Activated naive CD8-positive, alpha-beta T cell treated with anti-CD3 and anti-CD28 coated beads, Interleukin-2, amount 50 U/mL, for 24 hours (primary cell): ENCODE data around the gene THUMPD2.

ENCODE experiments used
- ATAC-seq: fragments of 150-1000 bp; cut with Tn5 transposase; one replicate; pipeline ENCODE4 v1.10.0; 2021
- DNase-seq: peaks from one replicate; pipeline ENCODE4 v3.0.0; 2021
- H3K27ac Mint-ChIP-seq: one replicate; pipeline ENCODE4 v1.8.0; 2021; ENCODE audit warnings: mild to moderate bottlenecking, mixed read lengths
- H3K27me3 Mint-ChIP-seq: one replicate; pipeline ENCODE4 v1.8.0; 2021; ENCODE audit warnings: mixed read lengths
- H3K36me3 Mint-ChIP-seq: one replicate; pipeline ENCODE4 v1.8.0; 2021; ENCODE audit warnings: low read depth, mixed read lengths
- H3K4me1 Mint-ChIP-seq: one replicate; pipeline ENCODE4 v1.8.0; 2021; ENCODE audit warnings: mixed read lengths
- H3K4me3 Mint-ChIP-seq: one replicate; pipeline ENCODE4 v1.8.0; 2021; ENCODE audit warnings: mild to moderate bottlenecking, moderate library complexity, mixed read lengths
- H3K9me3 Mint-ChIP-seq: one replicate; pipeline ENCODE4 v1.8.0; 2021; ENCODE audit warnings: mixed read lengths

Gene THUMPD2

DNA sequence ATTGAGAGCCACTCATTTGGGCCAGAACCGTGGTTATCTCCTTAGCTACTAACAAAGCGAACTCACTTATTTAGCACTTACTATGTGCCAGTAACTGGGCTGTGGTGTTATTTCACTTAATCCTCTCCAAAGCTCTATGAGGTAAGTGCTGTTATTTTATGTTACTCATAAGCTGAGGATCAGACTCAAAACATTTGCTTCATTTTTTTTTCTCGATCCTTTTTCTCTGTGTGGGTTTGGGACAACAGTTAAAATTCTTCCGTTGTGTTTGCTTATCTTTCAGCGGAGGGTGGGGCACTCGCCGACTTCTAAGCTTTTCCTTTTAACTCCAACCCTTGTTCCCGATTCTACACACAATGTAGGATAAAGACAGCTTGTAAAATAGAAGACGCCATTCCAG lies 60.6 kb downstream of the THUMPD2 start:
- ATAC-seq: peak; percentile 24
- H3K9me3 Mint-ChIP-seq: no peaks in the 10 kb centered on the region
- no peak overlapping the region for H3K27ac Mint-ChIP-seq
- peaks cover 7% of the 10 kb centered on the region for H3K27me3 Mint-ChIP-seq
- H3K4me3 Mint-ChIP-seq: no peak overlapping the region
- no peaks in the 10 kb centered on the region for H3K36me3 Mint-ChIP-seq
- no peak for DNase-seq
- no peaks in the 10 kb centered on the region for H3K4me1 Mint-ChIP-seq

DNA sequence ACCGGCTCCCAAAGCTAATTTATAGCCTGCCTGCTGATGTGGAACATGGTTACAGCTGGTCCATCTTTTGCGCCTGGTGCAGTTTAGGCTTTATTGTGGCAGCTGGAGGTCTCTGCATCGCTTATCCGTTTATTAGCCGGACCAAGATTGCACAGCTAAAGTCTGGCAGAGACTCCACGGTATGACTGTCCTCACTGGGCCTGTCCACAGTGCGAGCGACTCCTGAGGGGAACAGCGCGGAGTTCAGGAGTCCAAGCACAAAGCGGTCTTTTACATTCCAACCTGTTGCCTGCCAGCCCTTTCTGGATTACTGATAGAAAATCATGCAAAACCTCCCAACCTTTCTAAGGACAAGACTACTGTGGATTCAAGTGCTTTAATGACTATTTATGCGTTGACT lies 62.0 kb downstream of the THUMPD2 start:
- Mint-ChIP-seq H3K36me3 (no peaks in the 10 kb centered on the region), H3K4me3 (no peak overlapping the region)
- no peak for ATAC-seq

DNA sequence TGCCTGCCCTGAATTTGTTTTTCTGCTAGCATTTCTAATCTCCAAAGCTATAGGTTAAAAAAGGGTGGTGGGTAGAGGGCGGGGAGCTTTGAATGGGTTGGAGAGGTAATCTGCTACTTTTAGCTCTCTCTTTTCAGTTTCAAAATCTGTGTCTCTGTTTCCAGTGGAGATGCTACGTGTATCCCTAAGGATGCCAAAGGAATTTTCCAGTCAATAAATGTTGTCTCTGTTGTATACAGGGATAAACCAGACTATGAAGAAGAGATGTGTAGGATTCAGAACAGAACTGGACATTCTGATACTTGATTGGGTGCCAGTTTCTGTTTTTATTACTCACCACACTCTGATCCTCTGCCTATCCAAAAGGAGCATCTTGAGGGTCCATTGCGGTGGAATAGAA lies 63.2 kb downstream of the THUMPD2 start:
- Mint-ChIP-seq H3K27ac (no peak overlapping the region), H3K4me1 (no peaks in the 10 kb centered on the region), H3K36me3 (no peaks in the 10 kb centered on the region), H3K9me3 (no peaks in the 10 kb centered on the region), H3K4me3 (no peak overlapping the region), H3K27me3 (peaks cover 6% of the 10 kb centered on the region)
- DNase-seq (no peak), ATAC-seq (no peak)

More for the DNA sequence above, 62.0 kb downstream of the THUMPD2 start:
- Mint-ChIP-seq H3K27me3 (peaks cover 7% of the 10 kb centered on the region), H3K9me3 (no peaks in the 10 kb centered on the region), H3K4me1 (no peaks in the 10 kb centered on the region), H3K27ac (no peak overlapping the region)
- no peak for DNase-seq

DNA sequence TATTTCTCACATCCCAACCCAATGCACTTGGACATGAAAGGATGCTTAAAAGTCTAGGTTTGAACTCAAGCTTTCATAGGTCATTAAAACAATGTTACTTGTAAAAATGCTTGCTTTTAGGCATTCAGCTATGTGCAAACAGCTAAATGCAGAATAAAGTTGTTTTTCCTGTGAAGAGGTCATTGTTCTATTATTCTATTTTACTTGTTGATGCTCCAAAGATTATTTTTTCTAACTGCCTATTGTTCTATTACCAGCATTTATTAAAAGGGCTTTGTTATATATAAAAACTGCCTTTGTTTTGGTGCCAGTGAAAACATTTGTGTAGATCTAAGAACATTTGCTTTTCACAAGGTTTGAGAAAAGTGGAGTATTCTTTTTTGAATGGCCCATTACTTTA lies 64.0 kb downstream of the THUMPD2 start:
- no peaks in the 10 kb centered on the region for H3K9me3 Mint-ChIP-seq
- H3K27ac Mint-ChIP-seq: no peak overlapping the region
- H3K4me3 Mint-ChIP-seq: no peak overlapping the region
- peaks cover 4% of the 10 kb centered on the region for H3K27me3 Mint-ChIP-seq
- H3K4me1 Mint-ChIP-seq: no peaks in the 10 kb centered on the region
- DNase-seq: no peak
- H3K36me3 Mint-ChIP-seq: no peaks in the 10 kb centered on the region
- ATAC-seq: no peak

DNA sequence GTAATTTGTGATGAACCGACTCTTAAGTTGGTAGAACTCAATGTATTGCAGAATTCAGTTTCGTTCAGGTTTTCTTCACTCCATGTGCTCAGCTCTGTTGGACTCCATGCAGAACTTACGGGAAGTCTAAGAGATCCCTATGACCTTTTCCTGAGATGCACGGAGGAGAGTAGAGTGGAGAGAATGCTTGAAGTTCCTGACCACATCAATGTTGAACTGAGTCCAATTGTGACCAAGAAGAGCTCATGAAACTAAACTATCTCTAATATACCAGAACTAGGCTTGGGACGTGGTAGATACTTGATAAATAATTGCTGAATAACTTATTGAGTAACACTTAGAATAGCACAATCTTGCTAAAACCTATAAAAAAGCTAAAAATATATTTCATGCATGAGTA lies 66.1 kb downstream of the THUMPD2 start:
- DNase-seq (no peak), ATAC-seq (no peak)
- Mint-ChIP-seq H3K27me3 (peaks cover 6% of the 10 kb centered on the region), H3K27ac (no peak overlapping the region), H3K4me3 (no peak overlapping the region), H3K9me3 (no peaks in the 10 kb centered on the region), H3K36me3 (no peaks in the 10 kb centered on the region), H3K4me1 (no peaks in the 10 kb centered on the region)

DNA sequence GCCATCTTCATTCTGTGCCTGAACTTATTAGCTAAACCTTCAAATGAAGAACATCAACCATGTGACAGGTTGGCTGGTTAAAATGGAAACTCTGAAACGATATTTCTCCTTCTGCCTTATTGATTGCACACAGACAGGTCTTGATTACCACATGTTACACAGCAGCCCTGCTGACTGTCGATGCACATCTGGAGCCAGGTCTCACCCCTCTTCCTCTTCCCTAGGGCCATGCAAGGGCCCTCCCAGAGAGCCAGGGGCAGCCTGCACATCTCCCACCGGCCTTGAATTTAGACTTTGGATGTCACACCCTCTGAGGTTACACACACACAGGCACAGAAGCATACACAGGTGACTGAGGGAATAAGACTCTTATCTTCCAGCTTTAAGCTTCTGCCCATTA lies 68.3 kb downstream of the THUMPD2 start:
- ATAC-seq (no peak), DNase-seq (no peak)
- no peak overlapping the region for H3K4me3 Mint-ChIP-seq
- H3K27ac Mint-ChIP-seq: no peak overlapping the region
- H3K9me3 Mint-ChIP-seq: no peaks in the 10 kb centered on the region
- H3K36me3 Mint-ChIP-seq: no peaks in the 10 kb centered on the region
- H3K4me1 Mint-ChIP-seq: no peaks in the 10 kb centered on the region
- peaks cover 12% of the 10 kb centered on the region for H3K27me3 Mint-ChIP-seq

DNA sequence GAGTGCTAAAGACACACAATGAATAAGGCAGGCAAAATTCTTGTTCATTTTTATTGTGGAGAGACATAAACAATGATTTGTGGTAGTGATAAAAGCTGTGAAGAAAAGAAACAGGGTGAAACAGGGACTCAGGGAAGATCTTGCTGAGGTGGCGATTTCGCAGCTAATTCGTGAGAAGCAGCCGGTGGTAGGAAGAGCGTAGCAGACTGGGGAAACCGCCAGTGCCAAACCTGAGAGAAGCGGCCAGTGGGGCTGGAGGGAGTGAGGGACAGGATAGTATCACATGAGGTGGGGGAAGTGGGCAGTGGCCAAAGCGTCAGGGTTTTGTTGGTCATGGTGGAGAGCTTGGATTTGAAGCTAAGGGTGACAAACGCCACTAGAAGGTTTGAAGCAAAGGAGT lies 71.1 kb downstream of the THUMPD2 start:
- H3K27ac Mint-ChIP-seq: no peak overlapping the region
- no peaks in the 10 kb centered on the region for H3K4me1 Mint-ChIP-seq
- no peaks in the 10 kb centered on the region for H3K36me3 Mint-ChIP-seq
- no peak for DNase-seq
- ATAC-seq: no peak
- no peak overlapping the region for H3K4me3 Mint-ChIP-seq
- no peaks in the 10 kb centered on the region for H3K9me3 Mint-ChIP-seq
- H3K27me3 Mint-ChIP-seq: peaks cover 21% of the 10 kb centered on the region

- Mint-ChIP-seq H3K4me3 (no peak overlapping the region), H3K27ac (no peak overlapping the region), H3K4me1 (no peaks in the 10 kb centered on the region), H3K36me3 (no peaks in the 10 kb centered on the region), H3K27me3 (peaks cover 20% of the 10 kb centered on the region), H3K9me3 (peaks cover 5% of the 10 kb centered on the region)
- DNase-seq (no peak), ATAC-seq (no peak)
These were observed 72.1 kb downstream of the THUMPD2 start for GRCh38 chr2:39706945-39707344.

DNA sequence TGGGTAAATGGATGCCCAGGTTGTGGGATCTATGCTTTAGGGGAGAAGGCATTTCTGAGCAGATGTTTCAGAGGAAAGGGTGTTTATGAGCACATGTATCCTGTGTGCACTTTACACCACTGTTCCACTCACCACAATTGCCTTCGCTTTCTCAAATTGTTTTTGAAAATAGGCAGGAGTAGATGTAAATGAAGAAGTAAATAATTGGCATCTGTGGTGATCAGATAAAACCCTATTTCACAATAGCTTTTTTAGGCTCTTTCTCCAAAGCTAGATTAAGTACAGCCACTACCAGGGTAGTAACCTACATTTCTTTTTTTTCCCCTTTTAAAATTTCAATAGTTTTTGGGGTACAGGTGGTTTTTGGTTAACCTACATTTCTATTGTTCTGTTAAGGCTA lies 72.7 kb downstream of the THUMPD2 start:
- Mint-ChIP-seq H3K27me3 (peaks cover 21% of the 10 kb centered on the region), H3K36me3 (no peaks in the 10 kb centered on the region), H3K4me3 (no peak overlapping the region), H3K9me3 (peaks cover 11% of the 10 kb centered on the region), H3K4me1 (no peaks in the 10 kb centered on the region), H3K27ac (no peak overlapping the region)
- ATAC-seq: no peak
- DNase-seq: no peak

DNA sequence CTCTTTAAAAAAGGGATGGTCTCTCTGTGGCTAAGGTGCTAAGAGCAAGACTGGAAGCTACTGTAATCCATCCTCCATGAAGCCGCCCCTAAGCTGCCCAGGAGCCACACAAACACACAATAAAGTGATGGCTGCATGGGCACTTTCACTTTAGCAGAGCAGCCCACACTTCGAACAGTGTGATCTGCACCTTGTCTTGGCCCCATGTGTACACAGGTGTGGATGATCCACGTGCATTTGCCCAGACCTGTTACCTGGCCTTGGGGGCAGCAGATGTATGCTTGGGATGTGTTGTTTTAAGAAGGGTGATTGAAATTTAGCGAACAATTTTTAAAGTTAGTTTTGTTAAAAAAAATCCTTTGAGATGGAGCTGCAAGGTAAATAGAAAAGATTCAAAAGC lies 73.4 kb downstream of the THUMPD2 start:
- H3K9me3 Mint-ChIP-seq: peaks cover 18% of the 10 kb centered on the region
- H3K27me3 Mint-ChIP-seq: peaks cover 23% of the 10 kb centered on the region
- ATAC-seq (no peak), DNase-seq (no peak)
- no peaks in the 10 kb centered on the region for H3K4me1 Mint-ChIP-seq
- no peak overlapping the region for H3K4me3 Mint-ChIP-seq
- H3K27ac Mint-ChIP-seq: no peak overlapping the region
- H3K36me3 Mint-ChIP-seq: no peaks in the 10 kb centered on the region

- Mint-ChIP-seq H3K4me1 (no peaks in the 10 kb centered on the region), H3K4me3 (no peak overlapping the region), H3K9me3 (peaks cover 24% of the 10 kb centered on the region), H3K27me3 (peaks cover 21% of the 10 kb centered on the region), H3K36me3 (peaks cover 3% of the 10 kb centered on the region), H3K27ac (no peak overlapping the region)
- DNase-seq: no peak
- ATAC-seq: no peak
These were observed 74.5 kb downstream of the THUMPD2 start for GRCh38 chr2:39704540-39704939.

- no peak for DNase-seq
- no peak overlapping the region for H3K27ac Mint-ChIP-seq
- peaks cover 22% of the 10 kb centered on the region for H3K27me3 Mint-ChIP-seq
- ATAC-seq: no peak
- peaks cover 3% of the 10 kb centered on the region for H3K36me3 Mint-ChIP-seq
- no peaks in the 10 kb centered on the region for H3K4me1 Mint-ChIP-seq
- peaks cover 24% of the 10 kb centered on the region for H3K9me3 Mint-ChIP-seq
- H3K4me3 Mint-ChIP-seq: no peak overlapping the region
These were observed 75.7 kb downstream of the THUMPD2 start for GRCh38 chr2:39703181-39703872.

- DNase-seq: no peak
- H3K27me3 Mint-ChIP-seq: peaks cover 14% of the 10 kb centered on the region
- no peak overlapping the region for H3K27ac Mint-ChIP-seq
- no peak overlapping the region for H3K4me3 Mint-ChIP-seq
- peaks cover 24% of the 10 kb centered on the region for H3K9me3 Mint-ChIP-seq
- no peaks in the 10 kb centered on the region for H3K4me1 Mint-ChIP-seq
- H3K36me3 Mint-ChIP-seq: peaks cover 3% of the 10 kb centered on the region
- no peak for ATAC-seq
These were observed 77.9 kb downstream of the THUMPD2 start for GRCh38 chr2:39701137-39701536.

- peaks cover 3% of the 10 kb centered on the region for H3K36me3 Mint-ChIP-seq
- peaks cover 24% of the 10 kb centered on the region for H3K9me3 Mint-ChIP-seq
- no peak overlapping the region for H3K4me3 Mint-ChIP-seq
- no peak overlapping the region for H3K27ac Mint-ChIP-seq
- H3K27me3 Mint-ChIP-seq: peaks cover 14% of the 10 kb centered on the region
- DNase-seq: no peak
- no peaks in the 10 kb centered on the region for H3K4me1 Mint-ChIP-seq
- ATAC-seq: no peak
These were observed 81.6 kb downstream of the THUMPD2 start for GRCh38 chr2:39697454-39697853.

- Mint-ChIP-seq H3K36me3 (peaks cover 3% of the 10 kb centered on the region), H3K27me3 (peaks cover 16% of the 10 kb centered on the region), H3K27ac (no peak overlapping the region), H3K4me1 (no peaks in the 10 kb centered on the region), H3K9me3 (peaks cover 19% of the 10 kb centered on the region), H3K4me3 (no peak overlapping the region)
- ATAC-seq: no peak
- DNase-seq: no peak
These were observed 82.2 kb downstream of the THUMPD2 start for GRCh38 chr2:39696838-39697237.

- ATAC-seq (no peak), DNase-seq (no peak)
- Mint-ChIP-seq H3K27ac (no peak overlapping the region), H3K27me3 (peaks cover 13% of the 10 kb centered on the region), H3K4me3 (no peak overlapping the region), H3K4me1 (no peaks in the 10 kb centered on the region), H3K36me3 (peaks cover 3% of the 10 kb centered on the region), H3K9me3 (peaks cover 12% of the 10 kb centered on the region)
These were observed 82.9 kb downstream of the THUMPD2 start for GRCh38 chr2:39696101-39696553.
